NK-92 treated with Interleukin-12 subunit alpha and Interleukin-12 subunit beta, amount 100 ng/mL, for 24 hours (cell line): ENCODE results near the gene CXCL6.

Source experiments
- DNase-seq: peaks from one replicate; lab custom pipeline; 2025; lab: John Stamatoyannopoulos, UW

CXCL6 gene

DNA sequence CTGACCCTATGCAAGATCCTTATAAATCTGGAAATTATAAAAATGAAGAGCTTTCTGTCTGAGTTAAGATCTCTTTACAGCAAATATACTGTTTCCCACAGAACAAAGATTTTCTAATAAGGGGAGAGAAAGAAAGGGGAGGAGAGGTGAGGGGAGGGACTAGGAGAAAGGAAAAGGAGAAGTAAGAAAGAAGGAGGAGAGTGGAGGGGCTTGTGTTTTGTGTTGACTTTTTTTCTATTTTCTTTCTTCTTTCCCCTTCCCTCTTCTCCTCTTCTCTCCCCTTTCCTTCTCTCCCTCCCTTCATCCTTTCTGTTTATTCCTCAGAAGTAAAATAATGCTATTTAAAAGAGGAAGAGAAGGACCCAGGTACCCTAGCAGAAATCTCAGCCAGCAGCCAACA lies 6.2 kb downstream of the CXCL6 start:
- no peak for DNase-seq

DNA sequence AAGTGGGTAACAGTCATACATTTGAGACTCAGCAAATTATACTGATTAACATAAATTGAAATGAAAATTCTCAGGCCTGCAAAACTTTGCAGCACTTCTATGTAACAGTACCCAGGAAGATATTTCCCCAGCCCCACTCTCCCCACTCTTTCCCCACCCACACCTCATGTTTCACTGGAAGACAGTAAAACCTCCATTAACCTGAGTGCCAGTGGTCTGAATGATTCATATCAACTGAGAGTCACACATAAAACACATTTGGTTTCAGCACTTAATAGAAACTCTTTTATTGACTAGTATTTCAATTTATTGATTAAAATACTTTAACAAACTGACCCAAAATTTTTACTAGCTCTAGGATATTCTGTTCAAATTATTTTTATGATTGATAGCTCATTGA lies 6.9 kb downstream of the CXCL6 start:
- no peak for DNase-seq

DNA sequence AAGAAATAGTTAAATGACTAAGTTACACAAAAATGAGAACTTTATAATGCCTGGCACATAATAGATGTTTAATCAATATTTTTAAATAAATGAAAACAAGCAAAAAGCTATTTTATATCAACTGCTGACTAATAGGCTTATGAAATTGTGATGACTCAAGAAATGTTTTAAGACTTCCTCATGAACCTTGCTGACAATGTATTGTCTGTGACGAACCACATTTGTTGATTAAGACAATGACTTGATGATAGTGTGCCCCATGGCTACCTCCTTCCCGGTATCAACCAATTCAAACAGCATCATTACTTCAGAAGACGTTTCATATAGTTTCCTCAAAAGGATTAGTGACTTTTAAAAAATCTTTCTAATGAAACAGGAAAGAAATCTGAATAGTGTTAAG lies 7.9 kb downstream of the CXCL6 start:
- DNase-seq, result no peak

DNA sequence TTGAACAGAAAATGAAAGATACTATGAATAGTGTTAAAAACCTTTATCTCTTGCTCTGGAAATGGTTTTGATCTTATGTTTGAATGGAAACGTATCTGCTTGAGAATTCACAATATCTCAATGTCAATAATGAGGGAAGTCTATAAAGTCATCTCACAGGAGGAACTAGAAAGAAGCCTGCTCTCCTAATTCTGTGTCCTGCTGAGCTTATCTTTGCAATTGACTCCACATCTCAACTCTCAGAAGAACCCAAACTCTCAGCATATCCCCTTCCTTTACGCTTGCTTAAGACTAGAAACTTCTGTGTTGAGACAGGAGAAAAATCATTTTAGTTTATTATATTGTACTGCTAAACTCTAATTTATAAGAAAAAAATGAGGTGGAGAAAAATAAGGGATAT lies 8.3 kb downstream of the CXCL6 start:
- no peak for DNase-seq

DNA sequence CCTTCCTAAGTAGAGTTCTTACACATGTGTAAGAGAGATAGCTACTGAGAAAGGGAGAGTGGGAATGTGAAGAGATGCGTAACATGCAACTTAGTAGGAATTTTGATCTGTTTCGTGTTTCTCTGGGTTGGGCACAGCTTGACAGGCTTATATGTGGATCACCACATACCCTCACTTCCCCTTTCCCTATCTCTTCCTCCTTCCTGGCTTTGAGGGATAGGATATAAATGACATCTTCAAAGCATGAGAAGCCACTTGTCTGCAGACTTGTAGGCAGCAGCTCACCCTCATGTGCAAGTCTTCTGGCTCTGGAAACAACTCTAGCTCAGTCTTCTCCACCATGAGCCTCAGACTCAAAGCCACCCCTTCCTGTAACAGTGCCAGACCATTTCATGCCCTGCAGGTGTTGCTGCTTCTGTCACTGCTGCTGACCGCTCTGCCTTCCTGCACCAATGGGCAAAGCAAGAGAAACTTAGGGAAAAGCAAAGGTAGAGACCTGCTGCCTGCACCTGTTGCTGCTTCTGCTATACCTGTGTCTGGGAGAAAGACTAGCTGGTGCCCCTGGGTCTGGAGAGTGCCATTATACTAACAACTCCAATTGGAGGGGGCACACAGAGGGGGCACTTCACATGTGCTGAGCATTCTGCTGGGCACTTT lies 11.2 kb downstream of the CXCL6 start:
- no peak for DNase-seq

DNA sequence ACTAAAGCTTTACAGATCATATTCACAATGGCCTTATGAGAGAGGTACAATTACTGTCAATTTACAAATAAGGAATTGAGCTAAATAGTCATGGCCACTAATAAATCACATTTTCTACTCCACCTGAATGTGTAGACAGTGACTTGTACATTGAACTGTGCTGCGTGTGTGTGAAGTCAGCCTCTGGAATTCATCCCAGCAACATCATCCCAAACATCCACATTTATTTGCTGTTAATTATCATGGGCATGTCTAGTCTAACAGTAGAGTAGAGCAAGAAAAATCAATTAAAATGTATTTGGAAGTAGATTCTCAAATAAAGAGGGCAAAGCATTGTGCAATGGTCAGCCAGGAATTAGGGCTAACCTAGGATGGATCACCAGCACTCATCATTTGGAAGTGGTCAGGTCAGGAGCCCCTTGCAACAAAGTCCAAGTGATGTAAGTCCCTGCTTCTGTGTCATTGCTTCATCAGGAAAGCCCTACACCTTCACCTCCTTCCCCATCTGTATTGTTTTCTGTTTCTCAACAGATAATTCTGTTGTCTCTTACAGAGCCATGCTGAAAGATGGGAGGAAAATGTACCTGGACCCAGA lies 11.8 kb downstream of the CXCL6 start:
- DNase-seq, result no peak

GRCh38 chr4:73850261-73850970 lies 13.9 kb downstream of the CXCL6 start:
- no peak for DNase-seq

GRCh38 chr4:73851293-73851692 lies 14.8 kb downstream of the CXCL6 start:
- no peak for DNase-seq

DNA sequence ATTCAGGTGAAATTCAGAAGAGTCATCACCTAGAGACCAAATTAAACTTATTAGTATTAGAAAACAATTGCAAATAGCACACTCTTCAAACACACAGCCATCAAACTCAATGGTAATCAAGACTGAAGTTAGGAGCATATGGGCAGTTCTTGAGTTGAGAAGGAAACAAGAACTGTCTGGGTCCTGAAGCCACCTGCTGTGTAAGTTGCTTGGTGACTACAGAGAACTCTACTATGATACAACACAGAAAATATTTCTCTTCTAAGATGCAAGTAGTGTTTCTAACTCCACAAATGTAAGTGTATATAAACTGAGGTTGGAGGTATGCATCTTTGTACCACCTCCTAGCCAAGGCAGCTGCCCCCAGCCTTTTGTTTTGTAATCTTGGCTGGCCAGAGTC lies 16.3 kb downstream of the CXCL6 start:
- DNase-seq, result no peak

DNA sequence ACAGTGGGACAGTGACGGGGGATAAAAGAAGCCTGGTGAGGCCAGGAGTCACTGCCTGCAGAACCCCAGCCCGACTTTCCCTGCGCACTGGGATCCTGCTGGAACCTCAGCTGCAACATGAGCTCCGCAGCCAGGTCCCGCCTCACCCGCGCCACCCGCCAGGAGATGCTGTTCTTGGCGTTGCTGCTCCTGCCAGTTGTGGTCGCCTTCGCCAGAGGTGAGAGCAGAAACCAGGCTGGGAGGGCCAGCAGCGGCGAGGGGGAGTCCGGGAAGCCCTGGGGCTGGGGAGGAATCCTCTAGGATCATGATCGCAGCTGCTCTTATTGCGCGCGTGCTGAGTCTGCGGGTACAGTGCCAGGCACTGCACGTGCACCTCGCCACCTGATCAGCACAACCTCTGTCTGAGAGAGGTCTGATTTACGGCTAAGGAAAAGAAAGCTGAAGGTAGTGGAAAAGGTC lies 16.8 kb downstream of the CXCL6 start, which contains the start of gene PF4V1:
PF4V1 (plus strand) TSS at position 51 of the 459 bp plus-strand sequence; CDS start at position 118, 67 bp downstream.
- no peak for DNase-seq

DNA sequence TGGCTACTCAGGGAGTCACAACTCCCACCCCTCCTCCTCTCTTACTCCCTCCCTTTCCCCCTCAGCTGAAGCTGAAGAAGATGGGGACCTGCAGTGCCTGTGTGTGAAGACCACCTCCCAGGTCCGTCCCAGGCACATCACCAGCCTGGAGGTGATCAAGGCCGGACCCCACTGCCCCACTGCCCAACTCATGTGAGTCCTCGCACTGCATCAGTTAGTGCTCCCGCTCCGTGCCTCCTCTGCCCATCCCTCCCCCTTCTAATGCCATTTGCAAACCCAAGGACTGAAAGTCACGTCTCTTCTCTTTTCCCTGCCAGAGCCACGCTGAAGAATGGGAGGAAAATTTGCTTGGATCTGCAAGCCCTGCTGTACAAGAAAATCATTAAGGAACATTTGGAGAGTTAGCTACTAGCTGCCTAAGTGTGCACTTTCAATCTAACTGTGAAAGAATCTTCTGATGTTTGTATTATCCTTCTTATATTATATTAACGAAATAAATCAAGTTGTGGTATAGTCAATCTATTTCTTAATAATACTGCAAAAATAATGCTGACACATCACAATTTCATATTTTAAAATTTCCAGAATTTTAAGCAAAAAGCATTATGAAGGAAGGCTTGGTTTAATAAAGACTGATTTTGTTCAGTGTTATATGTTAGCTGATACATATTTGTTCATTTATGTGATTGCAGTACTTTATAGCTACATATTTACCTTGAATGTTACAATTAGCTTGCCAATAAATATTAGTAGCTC lies 17.4 kb downstream of the CXCL6 start:
- no peak for DNase-seq

DNA sequence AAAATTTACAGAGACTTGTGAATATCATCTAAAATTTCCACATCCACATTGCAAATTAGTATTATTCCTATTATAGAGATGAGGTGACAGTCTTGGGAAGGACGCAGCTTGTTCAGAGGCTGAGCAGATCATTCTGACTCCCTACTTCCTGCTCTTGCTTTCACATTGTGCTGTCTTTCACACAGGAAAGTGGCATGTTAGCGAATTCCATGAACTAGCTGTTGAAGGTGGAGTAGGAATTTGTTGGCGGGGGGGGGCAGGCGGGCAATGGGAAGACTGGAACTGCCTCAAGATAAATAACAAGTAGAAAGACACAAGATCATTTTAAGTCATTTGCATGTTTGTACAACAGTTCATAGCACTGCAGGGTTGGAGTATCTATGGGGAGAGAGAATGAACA lies 18.9 kb downstream of the CXCL6 start:
- DNase-seq, result no peak

GRCh38 chr4:73856518-73856917 lies 20.0 kb downstream of the CXCL6 start:
- DNase-seq, result no peak

GRCh38 chr4:73859614-73860088 lies 23.2 kb downstream of the CXCL6 start:
- no peak for DNase-seq

- DNase-seq, result no peak
Observed at GRCh38 chr4:73860181-73860580, 23.7 kb downstream of the CXCL6 start.

GRCh38 chr4:73860917-73861316 lies 24.4 kb downstream of the CXCL6 start:
- no peak for DNase-seq

DNA sequence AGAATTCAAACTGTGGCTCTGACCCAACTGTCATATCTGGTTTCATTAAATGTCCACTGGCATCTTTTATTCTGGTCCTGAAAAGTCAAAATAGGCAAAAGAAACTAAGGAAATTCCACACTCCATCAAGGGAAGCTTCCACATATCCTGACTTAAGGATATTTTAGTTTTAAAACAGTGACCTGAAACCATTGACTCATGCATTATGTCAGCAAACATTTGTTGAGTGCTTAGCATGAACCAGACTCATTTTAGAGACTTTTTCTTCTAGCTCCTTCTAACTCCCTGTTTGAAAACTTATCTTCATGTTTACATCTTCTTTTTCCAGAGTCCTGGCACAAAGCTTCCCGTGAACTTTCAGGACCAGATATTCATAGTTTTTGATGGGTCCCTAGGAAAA lies 25.8 kb downstream of the CXCL6 start:
- no peak for DNase-seq

DNA sequence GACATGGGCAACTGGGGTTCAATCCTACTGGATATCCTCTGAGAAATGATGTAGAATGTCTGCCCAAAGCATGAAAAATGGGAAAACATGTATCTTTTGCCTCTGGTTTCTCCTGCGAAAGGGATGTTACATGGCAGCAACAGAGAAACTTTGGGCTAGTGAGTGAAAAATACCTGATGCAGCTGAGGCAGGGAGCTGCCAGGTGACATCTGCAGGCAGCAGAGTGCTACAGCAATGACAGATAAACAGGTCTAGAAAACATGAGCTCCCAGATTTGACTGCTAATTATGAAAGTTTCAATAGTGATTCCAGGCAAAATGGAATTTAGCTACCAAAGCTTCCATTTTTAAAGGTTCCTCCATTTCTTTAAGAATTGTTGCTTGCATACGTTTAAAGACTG lies 27.9 kb downstream of the CXCL6 start:
- DNase-seq, result no peak

- no peak for DNase-seq
Observed at GRCh38 chr4:73864961-73865360, 28.5 kb downstream of the CXCL6 start.

DNA sequence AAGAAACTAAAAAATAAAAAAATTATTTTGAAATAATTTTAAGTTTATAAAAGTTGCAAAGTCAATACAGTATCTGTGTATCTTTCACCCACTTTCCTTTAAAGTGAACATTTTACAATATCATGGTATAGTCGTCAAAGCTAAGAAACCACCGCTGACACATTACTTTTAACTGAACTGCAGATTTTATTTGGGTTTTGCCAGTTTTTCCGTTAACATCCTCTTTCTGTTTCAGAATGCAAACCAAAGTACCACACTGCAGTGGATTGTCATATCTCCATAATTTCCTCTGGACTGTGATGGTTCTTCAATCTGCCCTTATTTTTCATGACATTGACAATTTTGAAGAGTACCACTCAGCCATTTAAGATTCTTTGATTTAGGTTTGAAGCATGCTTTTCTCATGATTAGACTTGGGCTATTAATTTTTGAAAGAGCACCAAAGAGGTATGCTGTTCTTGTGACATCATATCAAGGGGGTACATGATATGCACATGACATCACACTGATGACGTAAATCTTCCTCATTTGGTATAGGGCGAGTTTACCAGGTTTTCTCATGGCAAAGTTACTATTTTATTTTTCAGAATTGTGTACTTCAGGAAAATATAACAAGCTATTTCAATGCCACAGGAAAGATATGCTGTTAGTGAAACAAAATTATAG lies 29.1 kb downstream of the CXCL6 start:
- DNase-seq, result no peak

- no peak for DNase-seq
Observed at GRCh38 chr4:73866246-73866645, 29.8 kb downstream of the CXCL6 start.

- DNase-seq, result no peak
Observed at GRCh38 chr4:73867783-73868182, 31.3 kb downstream of the CXCL6 start.
